OCI-M2 (cell line): ENCODE results near the gene DRC7.

ENCODE experiments used
- DNase-seq: peaks from one replicate; lab custom pipeline; 2025; ENCODE audit not compliant: unreplicated experiment; lab: John Stamatoyannopoulos, UW

The DRC7 gene

GRCh38 chr16:57675741-57676551 lies 18.7 kb upstream of the DRC7 start:
- DNase-seq, result no peak

GRCh38 chr16:57676553-57677085 lies 18.0 kb upstream of the DRC7 start:
- DNase-seq, result no peak

GRCh38 chr16:57677622-57678369 lies 16.8 kb upstream of the DRC7 start:
- DNase-seq, result no peak

GRCh38 chr16:57679016-57679415 lies 15.6 kb upstream of the DRC7 start:
- no peak for DNase-seq

- no peak for DNase-seq
Observed at GRCh38 chr16:57679767-57680482, 14.7 kb upstream of the DRC7 start.

- no peak for DNase-seq
Observed at GRCh38 chr16:57680842-57681375, 13.7 kb upstream of the DRC7 start.

- no peak for DNase-seq
Observed at GRCh38 chr16:57681950-57682728, 12.5 kb upstream of the DRC7 start.

- DNase-seq, result no peak
Observed at GRCh38 chr16:57682809-57683635, 11.6 kb upstream of the DRC7 start.

GRCh38 chr16:57683636-57684545 lies 10.7 kb upstream of the DRC7 start:
- DNase-seq, result no peak

- no peak for DNase-seq
Observed at GRCh38 chr16:57684626-57685358, 9.8 kb upstream of the DRC7 start.

- DNase-seq, result no peak
Observed at GRCh38 chr16:57685633-57686032, 9.0 kb upstream of the DRC7 start.

GRCh38 chr16:57686577-57686976 lies 8.0 kb upstream of the DRC7 start:
- DNase-seq, result no peak

GRCh38 chr16:57687363-57687929 lies 7.2 kb upstream of the DRC7 start:
- no peak for DNase-seq

- DNase-seq, result no peak
Observed at GRCh38 chr16:57688487-57688986, 6.1 kb upstream of the DRC7 start.

GRCh38 chr16:57688987-57689761 lies 5.4 kb upstream of the DRC7 start:
- DNase-seq, result no peak

GRCh38 chr16:57689762-57690558 lies 4.6 kb upstream of the DRC7 start:
- DNase-seq, result peak; percentile 19
